Right lobe of liver (tissue), 6 donors: Measurements from ENCODE around the gene PPIA. TPM values are rescaled to one million over a fixed set of nuclear protein-coding genes. Genes with fewer than 3 reads are reported as not detected.
"Not testable (repeated sequence)": the region's sequence is repeated elsewhere in the genome, so short reads cannot be mapped to it uniquely, and the experiment has no call there.

ENCODE experiments used
- ATAC-seq, 4 donors: fragments of 200-7000 bp; cut with Tn5 transposase; one replicate each; pipeline ENCODE4 v1.9.1; 2020; ENCODE audit warnings: mild to moderate bottlenecking in 4 of 4, moderate library complexity in 4 of 4
- DNase-seq, 3 donors: peaks; one replicate each; pipeline ENCODE4 v3.0.0-alpha.2; 2020
- H3K27ac ChIP-seq, 3 donors: fragments of 200-600 bp; one replicate each; pipeline ENCODE4 v1.8.0; 2022
- H3K27me3 ChIP-seq, 2 donors: fragments of 200-600 bp; one replicate each; pipeline ENCODE4 v1.8.0; 2022
- H3K36me3 ChIP-seq, 4 donors: fragments of 200-600 bp; sonication (generic) in 1 of 4; one replicate each; pipeline versions ENCODE4 v1.5.1 to v1.8.0; 2017 to 2022; ENCODE audit warnings: control low read depth in 1 of 4
- H3K4me1 ChIP-seq, 4 donors: fragments of 200-600 bp; sonication (generic) in 1 of 4; one replicate each; pipeline versions ENCODE4 v1.5.1 to v1.8.0; 2017 to 2022; ENCODE audit warnings: control low read depth in 1 of 4
- H3K4me3 ChIP-seq, 3 donors: fragments of 200-600 bp; one replicate each; pipeline ENCODE4 v1.8.0; 2022
- H3K9me3 ChIP-seq, 4 donors: fragments of 200-600 bp; sonication (generic) in 1 of 4; one replicate each; pipeline versions ENCODE4 v1.5.1 to v1.8.0; 2017 to 2022; ENCODE audit warnings: control low read depth in 1 of 4
- POLR2A ChIP-seq: fragments of 450-650 bp; IDR thresholded peaks from one replicate; pipeline ENCODE4 v1.6.1; 2017; ENCODE audit warnings: antibody characterized with exemption, mild to moderate bottlenecking
- WGBS: methylation state at CpG from one replicate; pipeline ENCODE4 v1.1.6; 2018; ENCODE audit warnings: low coverage, low lambda C conversion rate; ENCODE audit not compliant: insufficient coverage; ENCODE audit errors: missing lambda C conversion rate; 5-methylcytosine and 5-hydroxymethylcytosine counted together
- intact Hi-C, 2 donors: fragments of 100-400 bp; cut with DNase I; formaldehyde crosslinking; loops; one replicate each; pipeline versions ENCODE4 v1.11.2 to v1.14.1; 2022
- total RNA-seq, 6 experiments: library from RNA; depleted of rRNA in 2 of 6; stranded (reverse); fragments of >200 nt in 2 of 6; fragmentation: NEBNext Ultra II Directional in 3 of 6; extraction: Animal tissue kit (Norgen Biotek cat#: 25700) in 3 of 6; gene quantifications; one replicate each; pipeline versions ENCODE4 v1.1.0 to v1.2.4, GENCODE V29; 2016 to 2023
- TF ChIP-seq, protein P1 (sequence below), 4 donors: fragments of 200-600 bp in 3 of 4; fragments of 450-650 bp in 1 of 4; IDR thresholded peaks; one replicate each; pipeline versions ENCODE4 v1.5.1 to v1.8.0; 2016 to 2022; ENCODE audit warnings: antibody characterized with exemption in 4 of 4, mild to moderate bottlenecking in 2 of 4
- donor health status: DM: no; HTN: yes; CAD: no.
- donor health status: DM: no; HTN: no; CAD: no.
- donor health status: DM: no; HTN: no; CAD: no.
- donor health status: DM: no; HTN: yes; CAD: no.
- donor health status: DM: no; HTN: yes; CAD: no.

The PPIA gene
- total RNA-seq, 6 experiments from 2014 or later, result 530 to 1,528 (median 637) TPM

DNA sequence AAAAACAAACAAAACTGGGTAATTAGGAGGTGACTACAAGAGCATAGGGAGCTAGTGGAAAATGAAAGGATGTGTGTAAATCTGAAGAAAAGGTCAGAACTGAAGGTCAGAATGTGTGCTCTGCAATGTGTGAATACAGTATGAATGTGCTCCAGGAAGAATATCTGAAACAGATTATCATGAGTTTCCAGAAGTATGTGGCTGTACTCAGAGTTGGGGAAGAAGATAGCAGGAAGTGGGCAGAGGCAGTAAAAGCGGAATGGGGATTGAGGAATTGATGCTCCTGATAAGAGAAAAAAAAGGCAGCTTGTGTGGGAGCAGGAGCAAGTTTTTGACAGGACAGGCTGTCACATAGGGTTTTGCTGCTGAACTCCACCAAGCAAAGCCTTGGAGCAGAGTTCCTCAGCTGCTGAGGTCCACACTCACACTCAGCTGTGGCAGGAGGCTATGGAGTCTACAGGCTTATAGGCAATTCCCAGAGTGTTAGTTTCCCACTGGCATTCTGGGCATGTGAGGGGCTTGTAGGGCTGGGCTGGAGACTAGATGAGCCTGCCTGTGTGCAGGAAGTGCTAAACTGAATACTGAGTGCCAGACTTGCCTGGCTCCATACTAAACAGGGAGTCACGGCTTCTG, 28.5 kb downstream of the PPIA start:
- intact Hi-C loops, result no loop called here

GRCh38 chr7:44827567-44827966, 31.1 kb downstream of the PPIA start:
- WGBS, result 84% methylated on average over 3 of the region's 3 CpGs

More for the DNA sequence above, 28.5 kb downstream of the PPIA start:
- Histone ChIP-seq H3K4me1 (no peaks in the 10 kb centered on the region), H3K27me3 (no peaks in the 10 kb centered on the region), H3K9me3 (no peaks in the 10 kb centered on the region), H3K36me3 (peaks cover 0 to 17% (median 9%) of the 10 kb centered on the region in 4 donors), H3K27ac (no peak overlapping the region), H3K4me3 (no peak overlapping the region)
- WGBS, result 33% methylated on average over 1 of the region's 2 CpGs
- ATAC-seq (peak; percentile 14 to 32 (median 27)), DNase-seq (no peak)
- no peak for TF ChIP-seq POLR2A
- TF ChIP-seq, protein P1, sequence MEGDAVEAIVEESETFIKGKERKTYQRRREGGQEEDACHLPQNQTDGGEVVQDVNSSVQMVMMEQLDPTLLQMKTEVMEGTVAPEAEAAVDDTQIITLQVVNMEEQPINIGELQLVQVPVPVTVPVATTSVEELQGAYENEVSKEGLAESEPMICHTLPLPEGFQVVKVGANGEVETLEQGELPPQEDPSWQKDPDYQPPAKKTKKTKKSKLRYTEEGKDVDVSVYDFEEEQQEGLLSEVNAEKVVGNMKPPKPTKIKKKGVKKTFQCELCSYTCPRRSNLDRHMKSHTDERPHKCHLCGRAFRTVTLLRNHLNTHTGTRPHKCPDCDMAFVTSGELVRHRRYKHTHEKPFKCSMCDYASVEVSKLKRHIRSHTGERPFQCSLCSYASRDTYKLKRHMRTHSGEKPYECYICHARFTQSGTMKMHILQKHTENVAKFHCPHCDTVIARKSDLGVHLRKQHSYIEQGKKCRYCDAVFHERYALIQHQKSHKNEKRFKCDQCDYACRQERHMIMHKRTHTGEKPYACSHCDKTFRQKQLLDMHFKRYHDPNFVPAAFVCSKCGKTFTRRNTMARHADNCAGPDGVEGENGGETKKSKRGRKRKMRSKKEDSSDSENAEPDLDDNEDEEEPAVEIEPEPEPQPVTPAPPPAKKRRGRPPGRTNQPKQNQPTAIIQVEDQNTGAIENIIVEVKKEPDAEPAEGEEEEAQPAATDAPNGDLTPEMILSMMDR (IDR thresholded peaks at IDR 0.05), result no peak

DNA sequence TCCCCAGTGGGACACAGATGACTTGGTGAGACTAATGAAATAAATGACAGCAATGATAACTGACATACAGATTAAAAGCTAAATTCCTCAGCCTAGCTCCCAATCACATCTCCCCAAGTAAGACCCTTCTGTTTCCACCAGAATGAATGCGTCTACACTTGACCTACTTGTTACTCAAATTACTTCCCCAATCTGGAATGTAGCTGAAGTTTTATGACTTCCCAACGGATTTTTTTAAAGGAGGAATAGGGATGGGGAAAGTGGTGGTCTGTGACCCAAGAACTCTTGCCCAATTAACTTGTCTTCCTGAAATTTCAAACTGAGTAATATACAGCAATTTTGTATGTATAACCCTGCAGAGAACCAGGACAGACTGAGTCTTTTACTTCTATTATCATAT, 42.3 kb downstream of the PPIA start:
- DNase-seq (no peak), ATAC-seq (no peak)
- peaks cover 0 to 1% (median 0%) of the 10 kb centered on the region in 4 donors for H3K9me3 ChIP-seq
- no peak overlapping the region for H3K27ac ChIP-seq
- H3K27me3 ChIP-seq, result no peaks in the 10 kb centered on the region
- intact Hi-C loops, result no loop called here
- no peaks in the 10 kb centered on the region for H3K4me1 ChIP-seq
- 72% methylated on average over 2 of the region's 2 CpGs for WGBS
- H3K4me3 ChIP-seq, result no peak overlapping the region
- peaks cover 0 to 41% (median 7%) of the 10 kb centered on the region in 4 donors for H3K36me3 ChIP-seq
- no peak for TF ChIP-seq POLR2A
- TF ChIP-seq, protein P1 (IDR thresholded peaks at IDR 0.05), result no peak

More at GRCh38 chr7:44827567-44827966, 31.1 kb downstream of the PPIA start:
- H3K4me1 ChIP-seq, result no peaks in the 10 kb centered on the region
- TF ChIP-seq, protein P1 (IDR thresholded peaks at IDR 0.05), result no peak
- no peak for TF ChIP-seq POLR2A
- intact Hi-C loops, result no loop called here
- H3K4me3 ChIP-seq, result no peak overlapping the region
- H3K27me3 ChIP-seq, result no peaks in the 10 kb centered on the region
- ATAC-seq (no peak), DNase-seq (no peak)
- H3K36me3 ChIP-seq, result peaks cover 0 to 31% (median 9%) of the 10 kb centered on the region in 4 donors
- no peak overlapping the region for H3K27ac ChIP-seq
- no peaks in the 10 kb centered on the region for H3K9me3 ChIP-seq

- intact Hi-C loops, result loop anchor here in 1 of 2 donors (10.0 kb wide), 1 partner anchor 258 kb away; the partner anchor contains the start of gene TMED4
- WGBS, result 79% methylated on average over 6 of the region's 8 CpGs
- not testable (repeated sequence) for ATAC-seq, H3K4me3 ChIP-seq, H3K27me3 ChIP-seq, DNase-seq, H3K27ac ChIP-seq, H3K9me3 ChIP-seq
- Histone ChIP-seq H3K4me1 (peaks cover 0 to 13% (median 8%) of the 10 kb centered on the region in 4 donors), H3K36me3 (peaks cover 0 to 30% (median 2%) of the 10 kb centered on the region in 4 donors)
Measured at GRCh38 chr7:44842675-44843074, 46.2 kb downstream of the PPIA start.

DNA sequence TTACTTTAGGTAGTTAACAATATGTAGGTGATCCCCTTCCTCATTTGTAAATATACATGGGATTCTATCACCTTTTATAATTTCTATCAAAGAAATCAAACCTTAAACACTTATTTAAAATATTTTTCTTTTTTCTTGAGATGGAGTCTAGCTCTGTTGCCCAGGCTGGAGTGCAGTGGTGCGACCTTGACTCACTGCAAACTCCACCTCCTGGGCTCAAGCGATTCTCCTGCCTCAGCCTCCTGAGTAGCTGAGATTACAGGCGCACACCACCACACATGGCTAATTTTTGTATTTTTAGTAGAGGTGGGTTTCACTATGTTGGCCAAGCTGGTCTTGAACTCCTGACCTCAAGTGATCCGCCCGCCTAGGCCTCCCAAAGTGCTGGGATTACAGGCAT, 47.0 kb downstream of the PPIA start:
- not testable (repeated sequence) for H3K27ac ChIP-seq, DNase-seq
- intact Hi-C loops, result loop anchor here in 1 of 2 donors (10.0 kb wide), 1 partner anchor 259 kb away; the partner anchor contains the start of gene TMED4

More for the DNA sequence above, 47.0 kb downstream of the PPIA start:
- 96% methylated on average over 5 of the region's 5 CpGs for WGBS
- H3K4me1 ChIP-seq, result peaks cover 0 to 13% (median 8%) of the 10 kb centered on the region in 4 donors
- H3K27me3 ChIP-seq, H3K9me3 ChIP-seq, ATAC-seq, H3K4me3 ChIP-seq: not testable (repeated sequence)
- H3K36me3 ChIP-seq, result peaks cover 0 to 28% (median 2%) of the 10 kb centered on the region in 4 donors
